ENCODE data around the gene WDHD1.

DNA sequence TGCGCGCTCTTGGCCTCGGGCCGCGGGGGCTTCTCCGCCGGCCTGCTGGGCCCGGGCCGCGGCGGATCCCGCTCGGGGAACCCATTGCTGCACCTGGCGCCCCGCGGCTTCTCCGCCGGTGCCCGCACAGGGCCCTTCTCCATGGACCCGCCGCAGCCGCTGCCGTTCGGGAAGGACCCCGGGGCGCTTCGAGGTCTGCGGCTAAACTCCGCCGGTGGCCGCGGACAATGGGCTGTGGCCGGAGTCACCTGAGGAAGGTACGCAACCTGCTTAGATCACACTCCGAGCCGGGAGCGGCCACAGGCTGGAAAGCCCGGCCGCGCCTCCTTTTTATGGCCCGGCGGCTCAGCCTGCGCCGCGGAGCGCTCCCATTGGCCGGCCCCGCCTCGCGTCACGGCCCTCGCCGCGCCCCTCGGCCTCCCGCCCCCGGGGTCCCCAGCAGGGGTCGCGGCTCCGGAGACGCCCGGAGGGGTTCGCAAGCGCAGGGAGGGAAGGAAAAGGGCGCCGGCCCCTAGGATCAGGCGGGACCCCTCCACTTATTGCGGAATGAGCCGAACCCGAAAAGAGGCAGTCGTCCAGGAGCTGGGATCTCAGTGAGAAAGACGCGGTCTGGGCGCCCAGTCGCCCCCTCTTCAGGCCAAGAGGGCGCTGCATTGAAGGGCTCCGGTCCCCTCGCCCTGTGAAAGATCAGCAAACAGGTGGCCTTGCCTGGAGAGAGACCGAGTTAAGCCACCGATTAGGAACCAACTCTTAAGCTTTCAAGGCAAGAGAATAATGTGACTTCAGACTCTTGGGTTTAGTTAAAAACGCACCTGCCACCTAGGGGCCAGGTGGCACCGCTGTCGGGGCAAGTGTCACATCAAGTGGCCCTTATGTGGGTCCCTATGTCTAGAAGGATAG lies 124.1 kb downstream of the WDHD1 start, which contains the start of gene GCH1:
- TF ChIP-seq EZH2 (IDR thresholded peaks at IDR 0.05; ENCODE audit: insufficient read depth, poor library complexity, severe bottlenecking), result no peak
- TF ChIP-seq EZH2phosphoT487 (IDR thresholded peaks at IDR 0.05; ENCODE audit: insufficient read depth, low read depth), result no peak

Data from GM23248 (cell line).